Osteocyte (in vitro differentiated cells): ENCODE measurements around the gene BPIFA1. TPM values are rescaled to one million over a fixed set of nuclear protein-coding genes. Genes with fewer than 3 reads are reported as not detected.

Experiments used
- DNase-seq: peaks from one replicate; pipeline ENCODE4 v3.0.0; 2021; ENCODE audit warnings: mixed read lengths; ENCODE audit not compliant: unreplicated experiment; ENCODE audit errors: extremely low spot score
- H3K27ac Mint-ChIP-seq: one replicate; pipeline ENCODE4 v1.8.0; 2021; ENCODE audit warnings: mild to moderate bottlenecking, mixed read lengths; ENCODE audit not compliant: unreplicated experiment
- H3K27me3 Mint-ChIP-seq: one replicate; pipeline ENCODE4 v1.8.0; 2021; ENCODE audit warnings: mixed read lengths; ENCODE audit not compliant: unreplicated experiment
- H3K36me3 Mint-ChIP-seq: one replicate; pipeline ENCODE4 v1.8.0; 2021; ENCODE audit warnings: mixed read lengths; ENCODE audit not compliant: unreplicated experiment
- H3K4me1 Mint-ChIP-seq: one replicate; pipeline ENCODE4 v1.8.0; 2021; ENCODE audit warnings: mixed read lengths; ENCODE audit not compliant: unreplicated experiment
- H3K4me3 Mint-ChIP-seq: one replicate; pipeline ENCODE4 v1.8.0; 2021; ENCODE audit warnings: mild to moderate bottlenecking, moderate library complexity, mixed read lengths; ENCODE audit not compliant: unreplicated experiment
- H3K9me3 Mint-ChIP-seq: one replicate; pipeline ENCODE4 v1.8.0; 2021; ENCODE audit warnings: mixed read lengths; ENCODE audit not compliant: unreplicated experiment
- total RNA-seq: library from RNA; stranded (reverse); gene quantifications from 2 replicates; pipeline ENCODE4 v1.2.1, GENCODE V29; 2021
- TF ChIP-seq, protein P1 (sequence below): fragments of 200-600 bp; sonication (generic); IDR thresholded peaks from 2 replicates; pipeline ENCODE4 v1.5.0; 2021; ENCODE audit warnings: antibody characterized with exemption, mild to moderate bottlenecking, moderate library complexity

BPIFA1 gene
- total RNA-seq, 1 donor from 2014 or later, result not detected

DNA sequence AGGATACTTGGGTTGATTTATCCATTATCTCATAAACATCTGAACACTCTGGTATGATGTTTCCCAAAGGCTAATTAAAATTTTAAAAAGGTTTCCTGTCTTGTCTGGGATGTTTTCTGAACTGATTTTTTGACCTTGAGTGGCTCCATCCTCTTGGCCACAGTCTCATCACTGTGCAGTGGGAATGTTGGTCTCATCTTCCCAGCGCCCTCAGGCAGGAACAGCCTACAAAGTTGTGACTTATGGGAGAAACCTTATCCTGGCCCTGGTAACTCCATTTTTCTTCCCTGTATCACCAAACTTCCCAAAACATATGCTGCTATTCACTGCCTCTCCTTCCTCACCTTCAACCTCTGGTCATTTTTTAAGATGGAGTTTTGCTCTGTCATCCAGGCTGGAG, 25.4 kb upstream of the BPIFA1 start:
- Mint-ChIP-seq H3K27ac (no peak overlapping the region), H3K4me3 (no peak overlapping the region), H3K4me1 (no peaks in the 10 kb centered on the region), H3K36me3 (no peaks in the 10 kb centered on the region), H3K27me3 (peaks cover 7% of the 10 kb centered on the region), H3K9me3 (no peaks in the 10 kb centered on the region)
- TF ChIP-seq, protein P1, sequence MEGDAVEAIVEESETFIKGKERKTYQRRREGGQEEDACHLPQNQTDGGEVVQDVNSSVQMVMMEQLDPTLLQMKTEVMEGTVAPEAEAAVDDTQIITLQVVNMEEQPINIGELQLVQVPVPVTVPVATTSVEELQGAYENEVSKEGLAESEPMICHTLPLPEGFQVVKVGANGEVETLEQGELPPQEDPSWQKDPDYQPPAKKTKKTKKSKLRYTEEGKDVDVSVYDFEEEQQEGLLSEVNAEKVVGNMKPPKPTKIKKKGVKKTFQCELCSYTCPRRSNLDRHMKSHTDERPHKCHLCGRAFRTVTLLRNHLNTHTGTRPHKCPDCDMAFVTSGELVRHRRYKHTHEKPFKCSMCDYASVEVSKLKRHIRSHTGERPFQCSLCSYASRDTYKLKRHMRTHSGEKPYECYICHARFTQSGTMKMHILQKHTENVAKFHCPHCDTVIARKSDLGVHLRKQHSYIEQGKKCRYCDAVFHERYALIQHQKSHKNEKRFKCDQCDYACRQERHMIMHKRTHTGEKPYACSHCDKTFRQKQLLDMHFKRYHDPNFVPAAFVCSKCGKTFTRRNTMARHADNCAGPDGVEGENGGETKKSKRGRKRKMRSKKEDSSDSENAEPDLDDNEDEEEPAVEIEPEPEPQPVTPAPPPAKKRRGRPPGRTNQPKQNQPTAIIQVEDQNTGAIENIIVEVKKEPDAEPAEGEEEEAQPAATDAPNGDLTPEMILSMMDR, result no peak
- DNase-seq, result no peak

DNA sequence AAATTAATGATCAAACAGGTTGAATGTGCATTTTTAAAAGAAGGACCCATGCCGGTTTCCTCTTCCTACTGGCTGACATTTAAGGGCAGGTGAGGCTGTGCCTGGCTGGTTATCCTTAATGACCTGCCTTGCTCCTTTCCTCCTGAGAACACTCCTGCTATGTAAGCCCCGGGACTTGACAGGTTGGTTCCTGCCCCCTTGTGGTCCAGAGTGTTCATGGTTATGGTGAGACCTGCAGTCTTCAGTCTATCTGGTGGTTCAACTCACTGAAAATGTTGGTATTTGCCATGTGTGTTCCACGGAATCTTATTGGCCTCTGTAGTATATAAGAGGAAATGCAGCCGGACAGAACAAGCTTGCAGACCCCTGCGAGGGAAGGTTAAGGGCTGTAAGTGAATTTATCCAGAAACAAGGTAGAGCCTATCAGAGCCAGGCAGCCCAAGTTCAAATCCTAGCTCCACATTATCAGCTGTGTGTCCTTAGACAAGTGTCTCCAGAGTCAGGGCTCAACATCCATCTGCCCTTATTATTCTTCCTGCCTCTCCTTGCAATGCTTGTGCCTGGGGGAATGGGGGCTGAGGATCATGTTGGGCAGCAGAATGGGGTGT, 23.9 kb upstream of the BPIFA1 start:
- no peak for DNase-seq

GRCh38 chr20:33217052-33217451, 18.7 kb upstream of the BPIFA1 start, which contains the start of gene BPIFA3:
Gene BPIFA3 (plus strand): TSS chr20:33217352. CDS start chr20:33217537, 185 bp downstream.
- H3K36me3 Mint-ChIP-seq, result no peaks in the 10 kb centered on the region
- H3K4me3 Mint-ChIP-seq, result no peak within 1 kb of the TSS
- TF ChIP-seq, protein P1, result no peak
- no peaks in the 10 kb centered on the region for H3K9me3 Mint-ChIP-seq
- no peak for DNase-seq
- no peaks in the 10 kb centered on the region for H3K4me1 Mint-ChIP-seq
- peaks cover 13% of the 10 kb centered on the region for H3K27me3 Mint-ChIP-seq
- H3K27ac Mint-ChIP-seq, result no peak within 1 kb of the TSS

More for the DNA sequence above, 23.9 kb upstream of the BPIFA1 start:
- Mint-ChIP-seq H3K9me3 (no peaks in the 10 kb centered on the region), H3K27ac (no peak overlapping the region), H3K27me3 (peaks cover 9% of the 10 kb centered on the region), H3K4me3 (no peak overlapping the region), H3K36me3 (no peaks in the 10 kb centered on the region), H3K4me1 (no peaks in the 10 kb centered on the region)
- TF ChIP-seq, protein P1, result peak; percentile 43

DNA sequence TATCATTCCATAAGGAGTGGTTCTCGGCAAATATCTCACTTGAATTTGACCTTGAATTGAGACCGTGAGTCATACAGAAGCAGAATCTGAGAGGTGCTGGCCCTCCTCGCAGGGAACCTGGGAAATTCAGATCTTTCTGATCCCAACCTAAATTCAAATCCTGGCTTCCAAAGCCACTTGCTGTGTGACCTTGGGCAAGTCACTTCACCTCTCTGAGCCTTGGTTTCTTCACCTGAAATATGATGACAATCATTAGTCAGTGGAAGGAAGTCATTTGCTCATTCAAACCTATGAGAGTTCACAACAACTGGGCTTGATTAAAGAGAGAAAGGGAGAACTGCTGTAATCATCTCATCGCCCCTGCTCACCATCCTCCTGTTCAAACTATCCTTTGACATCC, 11.4 kb upstream of the BPIFA1 start:
- Mint-ChIP-seq H3K27ac (no peak overlapping the region), H3K9me3 (no peaks in the 10 kb centered on the region), H3K4me3 (no peak overlapping the region), H3K36me3 (no peaks in the 10 kb centered on the region), H3K27me3 (peaks cover 10% of the 10 kb centered on the region), H3K4me1 (no peaks in the 10 kb centered on the region)
- TF ChIP-seq, protein P1, result no peak
- DNase-seq, result no peak

DNA sequence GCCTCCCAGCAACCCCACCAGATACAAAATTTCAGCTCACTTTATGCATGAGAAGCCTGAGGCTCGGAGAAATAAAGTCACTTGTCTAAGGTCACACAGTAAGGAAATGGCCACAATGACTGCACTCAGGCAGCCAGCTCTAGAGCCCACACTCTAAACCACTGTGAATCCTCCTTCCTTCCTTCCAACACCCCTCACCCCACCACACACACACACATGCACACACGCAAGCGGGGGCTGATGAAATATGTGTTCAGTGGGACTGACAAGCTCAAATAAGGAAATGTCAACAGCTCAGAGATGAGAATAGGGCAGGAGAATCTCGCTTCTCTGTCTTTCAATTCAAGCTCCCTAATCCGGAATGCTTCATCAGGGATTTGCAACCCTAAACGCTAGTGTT, 6.0 kb upstream of the BPIFA1 start:
- H3K4me1 Mint-ChIP-seq, result no peaks in the 10 kb centered on the region
- peaks cover 12% of the 10 kb centered on the region for H3K27me3 Mint-ChIP-seq
- H3K27ac Mint-ChIP-seq, result no peak overlapping the region
- DNase-seq, result no peak
- no peak overlapping the region for H3K4me3 Mint-ChIP-seq
- H3K9me3 Mint-ChIP-seq, result no peaks in the 10 kb centered on the region
- no peaks in the 10 kb centered on the region for H3K36me3 Mint-ChIP-seq
- TF ChIP-seq, protein P1, result no peak
